ENCODE measurements around the gene C11orf24. TPM values are rescaled to one million over a fixed set of nuclear protein-coding genes. Genes with fewer than 3 reads are reported as not detected.
A peak's percentile ranks its signal among the peaks of the same experiment; 100 is the strongest.

C11orf24 gene
- polyA plus RNA-seq, 1 of the 3 experiments (the other 2 are of a cell fraction): 50.9 TPM

- POLR2A ChIA-PET: no interaction called here
Observed at GRCh38 chr11:68317147-68317785, 45.5 kb upstream of the C11orf24 start.

More at GRCh38 chr11:68317147-68317785, 45.5 kb upstream of the C11orf24 start:
- Histone ChIP-seq H3K9ac (no peak overlapping the region), H3K4me3 (ENCODE audit: low read depth in 2 of 2, low read length in 1 of 2) (no peak overlapping the region), H3K9me2 (no peaks in the 10 kb centered on the region), H3K79me2 (ENCODE audit: insufficient read depth) (peaks cover 87% of the 10 kb centered on the region), H3K27me3 (ENCODE audit: insufficient read depth) (no peaks in the 10 kb centered on the region), H3K36me3 (replicated peaks in 1 of 2; ENCODE audit: control insufficient read depth in 1 of 2, insufficient read depth in 2 of 2, low read length in 1 of 2) (no peaks in the 10 kb centered on the region), H3K9me3 (no peaks in the 10 kb centered on the region), H3K4me1 (ENCODE audit: control insufficient read depth in 1 of 2, insufficient read depth in 2 of 2, low read depth in 1 of 2, low read length in 1 of 2) (peaks cover 19 to 35% of the 10 kb centered on the region in 2 experiments; a peak in 2 of 4 replicates), H3K4me2 (no peak overlapping the region), H3F3A (replicated peaks; ENCODE audit: insufficient read depth) (peaks cover 8% of the 10 kb centered on the region), H3K27ac (ENCODE audit: low read depth in 2 of 2, low read length in 1 of 2) (peak overlapping the region in 1 of 2 experiments; percentile 12; a peak in 1 of 4 replicates), H2AFZ (ENCODE audit: low read depth) (no peak overlapping the region), H4K20me1 (ENCODE audit: insufficient read depth) (peaks cover 19% of the 10 kb centered on the region)
- DNase-seq: peak; percentile 30
- TF ChIP-seq TEAD4 (IDR thresholded peaks at IDR 0.05; ENCODE audit: borderline replicate concordance, insufficient read depth) (no peak), ELF1 (IDR thresholded peaks at IDR 0.05) (no peak), REST (IDR thresholded peaks at IDR 0.05; ENCODE audit: low read depth, low read length) (no peak), TCF12 (IDR thresholded peaks at IDR 0.05) (no peak), NRF1 (IDR thresholded peaks at IDR 0.05; ENCODE audit: low read depth, low read length) (no peak), FOSL2 (IDR thresholded peaks at IDR 0.05; ENCODE audit: borderline replicate concordance, low read depth) (no peak), USF2 (IDR thresholded peaks at IDR 0.05; ENCODE audit: borderline replicate concordance, low read depth, low read length) (no peak), GATA2 (CRISPR knock-in tag; IDR thresholded peaks at IDR 0.05) (no peak), CHD2 (IDR thresholded peaks at IDR 0.05; ENCODE audit: low read length, partially characterized antibody) (no peak), FOXM1 (IDR thresholded peaks at IDR 0.05; ENCODE audit: low read depth) (no peak)
- CTCF ChIA-PET: interaction anchor here (0.8 to 1.5 kb wide), 4 partner anchors 10 to 313 kb away, joined by 4 read pairs; partner anchors contain the start of gene UNC93B1
- 95% methylated on average over 7 of the region's 15 CpGs for WGBS (ENCODE audit: low lambda C conversion rate)

Measured in SK-N-SH (cell line).